Stimulated activated CD4-positive, alpha-beta T cell treated with anti-CD3 and anti-CD28 coated beads, Interleukin-1b, Interleukin-23, amount 100 ng/mL, for 24 hours (primary cell): ENCODE data around the gene DEXI.
A peak's percentile ranks its signal among the peaks of the same experiment; 100 is the strongest.
"Not testable (repeated sequence)": the region's sequence is repeated elsewhere in the genome, so short reads cannot be mapped to it uniquely, and the experiment has no call there.

Experiments used
- DNase-seq, 4 experiments: peaks; one replicate each; pipeline ENCODE4 v3.0.0-alpha.2; 2020; ENCODE audit warnings: low read depth in 4 of 4, low spot score in 1 of 4

DEXI gene

GRCh38 chr16:10969615-10970014 lies 27.3 kb upstream of the DEXI start:
- DNase-seq: no peak

- no peak for DNase-seq
Observed at GRCh38 chr16:10968498-10968897, 26.2 kb upstream of the DEXI start.

GRCh38 chr16:10967986-10968385 lies 25.7 kb upstream of the DEXI start:
- no peak for DNase-seq

- not testable (repeated sequence) for DNase-seq
Observed at GRCh38 chr16:10966559-10966958, 24.3 kb upstream of the DEXI start.

- DNase-seq: no peak
Observed at GRCh38 chr16:10966129-10966528, 23.9 kb upstream of the DEXI start.

- no peak for DNase-seq
Observed at GRCh38 chr16:10965440-10966061, 23.3 kb upstream of the DEXI start.

- peak in 2 of 4 experiments; percentile 45 for DNase-seq
Observed at GRCh38 chr16:10964891-10965326, 22.6 kb upstream of the DEXI start.

GRCh38 chr16:10964039-10964890 lies 22.0 kb upstream of the DEXI start:
- peak; percentile 75 to 77 (median 77) for DNase-seq

GRCh38 chr16:10961231-10961630 lies 19.0 kb upstream of the DEXI start:
- no peak for DNase-seq

- DNase-seq: no peak
Observed at GRCh38 chr16:10959161-10959560, 16.9 kb upstream of the DEXI start.

GRCh38 chr16:10957771-10958482 lies 15.7 kb upstream of the DEXI start:
- DNase-seq: no peak

- no peak for DNase-seq
Observed at GRCh38 chr16:10954903-10955302, 12.6 kb upstream of the DEXI start.

- DNase-seq: no peak
Observed at GRCh38 chr16:10951026-10951425, 8.8 kb upstream of the DEXI start.

GRCh38 chr16:10950393-10950792 lies 8.1 kb upstream of the DEXI start:
- DNase-seq: no peak

- no peak for DNase-seq
Observed at GRCh38 chr16:10949424-10949970, 7.2 kb upstream of the DEXI start.

- no peak for DNase-seq
Observed at GRCh38 chr16:10947211-10947787, 5.0 kb upstream of the DEXI start.

- DNase-seq: no peak
Observed at GRCh38 chr16:10946308-10946707, 4.0 kb upstream of the DEXI start.

GRCh38 chr16:10945065-10945787 lies 3.0 kb upstream of the DEXI start:
- no peak for DNase-seq

- peak; percentile 85 to 94 (median 92) for DNase-seq
Observed at GRCh38 chr16:10944249-10945064, 2.2 kb upstream of the DEXI start, which contains the start of gene CLEC16A. Gene CLEC16A (plus strand): TSS chr16:10944564. CDS start chr16:10944718, 154 bp downstream.

GRCh38 chr16:10943064-10943353 lies 741 bp upstream of the DEXI start:
- DNase-seq: no peak
